Erythroblast (primary cell): Measurements from ENCODE around the gene C1orf226.

Source experiments
- GATA1 ChIP-seq: IDR thresholded peaks from 2 replicates; pipeline ENCODE4 v1.6.1; 2011; ENCODE audit warnings: low read depth, mild to moderate bottlenecking, control low read depth, low read length, moderate library complexity
- POLR2A ChIP-seq: IDR thresholded peaks from 2 replicates; pipeline ENCODE4 v1.6.1; 2011; ENCODE audit warnings: mild to moderate bottlenecking, low read length

DNA sequence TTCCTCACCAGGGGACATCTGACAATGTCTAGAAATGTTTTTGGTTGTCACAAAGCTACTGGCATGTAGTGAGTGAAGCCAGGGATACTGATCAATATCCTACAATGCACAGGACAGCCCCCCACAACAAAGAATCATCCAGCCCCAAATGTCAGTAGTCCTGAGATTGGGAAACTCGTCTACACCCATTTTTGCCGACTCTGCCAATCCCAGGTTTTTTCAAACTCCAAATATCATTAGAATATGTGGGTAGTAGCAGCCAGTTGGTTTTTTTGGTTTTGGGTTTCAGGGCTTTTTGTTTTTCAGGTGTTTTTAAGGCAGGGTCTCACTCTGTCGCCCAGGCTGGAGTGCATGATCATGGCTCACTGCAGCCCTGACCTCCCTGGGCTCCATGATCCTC is 10.8 kb upstream of the C1orf226 start:
- TF ChIP-seq POLR2A (no peak), GATA1 (no peak)
